ENCODE measurements around the gene ARHGAP8. TPM values are rescaled to one million over a fixed set of nuclear protein-coding genes. Genes with fewer than 3 reads are reported as not detected.

The ARHGAP8 gene
- total and polyA plus RNA-seq, 10 of the 15 experiments (the other 5 are each of a cell fraction or from before 2014, with no cell fraction given) = 0.33 TPM; not detected in 9

DNA sequence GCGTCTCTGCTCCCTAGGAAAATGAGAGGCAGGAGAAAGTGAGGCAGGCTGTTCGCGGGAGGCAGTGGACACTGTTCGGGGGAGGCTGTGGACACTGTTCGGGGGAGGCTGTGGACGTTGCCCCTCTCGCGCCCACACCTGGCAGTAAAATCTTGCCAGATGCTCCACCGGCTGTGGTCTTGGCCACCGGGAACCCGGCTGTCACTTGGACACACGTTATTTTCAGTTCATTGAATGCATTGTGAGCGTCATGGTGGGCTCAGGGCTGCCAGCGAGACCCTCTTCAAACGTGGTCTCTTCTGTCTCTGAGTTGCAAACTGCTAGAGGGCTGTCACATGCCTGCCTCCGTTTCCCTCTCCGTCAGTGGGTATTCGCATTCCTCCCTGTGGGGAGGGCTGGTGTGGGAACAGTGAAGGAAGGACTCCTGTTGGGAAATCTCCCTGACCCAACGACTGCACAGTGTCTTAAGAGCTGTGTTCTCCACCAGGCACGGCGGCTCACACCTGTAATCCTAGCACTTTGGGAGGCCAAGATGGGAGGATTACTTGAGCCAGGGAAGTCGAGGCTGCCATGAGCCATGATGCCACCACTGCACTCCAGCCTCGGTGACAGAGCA lies 49.0 kb upstream of the ARHGAP8 start:
- intact Hi-C loops (cut with micrococcal nuclease; ENCODE audit: unreplicated experiment) (no loop called here), in situ Hi-C loops (cut with MboI) (no loop called here)
- ChIA-PET CTCF (interaction anchor here (1.3 to 2.7 kb wide), 2 partner anchors 19 to 30 kb away, joined by 3 to 13 read pairs; no protein-coding TSS in a partner anchor), POLR2A (no interaction called here), RAD21 (ENCODE audit: unreplicated experiment) (no interaction called here), SMC1A (ENCODE audit: uncharacterized antibody, unreplicated experiment) (interaction anchor here (0.6 to 1.8 kb wide), 3 partner anchors 9 to 514 kb away, joined by 3 read pairs; no protein-coding TSS in a partner anchor)
- Histone ChIP-seq H3K9me3 (replicated peaks; ENCODE audit: control insufficient read depth, insufficient read depth, low read length) (no peaks in the 10 kb centered on the region; the same call in 2 of the 3 replicates), H3K27ac (ENCODE audit: control insufficient read depth, insufficient read depth) (no peak overlapping the region), H4K20me1 (ENCODE audit: control insufficient read depth, insufficient read depth) (no peaks in the 10 kb centered on the region), H3K27me3 (replicated peaks in 1 of 2; ENCODE audit: control insufficient read depth in 2 of 2, insufficient read depth in 2 of 2, low read length in 1 of 2) (peaks cover 0 to 8% of the 10 kb centered on the region in 2 experiments; a peak in 1 of 4 replicates), H3K36me3 (ENCODE audit: control insufficient read depth in 2 of 2, insufficient read depth in 2 of 2, low read length in 1 of 2) (no peaks in the 10 kb centered on the region), H3K9ac (ENCODE audit: control insufficient read depth, insufficient read depth, low read length) (no peak overlapping the region), H2AFZ (ENCODE audit: control insufficient read depth, low read depth, low read length) (no peak overlapping the region), H3K4me2 (ENCODE audit: control insufficient read depth, insufficient read depth) (0 out of 2 replicates have a peak overlapping the region, but pooled peaks have one; percentile 74), H3K4me1 (ENCODE audit: control insufficient read depth, insufficient read depth, low read length) (no peaks in the 10 kb centered on the region; the same call in none of the 2 replicates), H3K79me2 (ENCODE audit: control insufficient read depth, insufficient read depth, low read length) (no peaks in the 10 kb centered on the region), H3K4me3 (no peak overlapping the region)
- WGBS (ENCODE audit: insufficient coverage, insufficient replicate concordance, low lambda C conversion rate, missing lambda C conversion rate) = 84% methylated on average over 22 of the region's 23 CpGs
- ATAC-seq = no peak
- TF ChIP-seq CBX5 (IDR thresholded peaks at IDR 0.05; ENCODE audit: low read depth) = no peak
- TF ChIP-seq IKZF1 (conservative IDR thresholded peaks at IDR 0.05) = no peak
- no peak for TF ChIP-seq CREB1 (IDR thresholded peaks at IDR 0.05; ENCODE audit: low read depth)
- TF ChIP-seq POLR2A (IDR thresholded peaks at IDR 0.05; ENCODE audit: low read depth, low read length) = no peak
- no peak for TF ChIP-seq NFIC (IDR thresholded peaks at IDR 0.05; ENCODE audit: low read depth, low read length)
- no peak for FAIRE-seq
- no TSS peak for BruUV-seq (replicated peaks)
- DNase-seq (ENCODE audit: low read depth, low spot score) = no peak

GRCh38 chr22:44704159-44705021 lies 48.0 kb upstream of the ARHGAP8 start:
- no peaks in the 10 kb centered on the region; the same call in none of the 2 replicates for H3K4me1 ChIP-seq (ENCODE audit: control insufficient read depth, insufficient read depth, low read length)
- 71% methylated on average over 15 of the region's 16 CpGs for WGBS (ENCODE audit: insufficient coverage, insufficient replicate concordance, low lambda C conversion rate, missing lambda C conversion rate)
- no peak for TF ChIP-seq NBN (IDR thresholded peaks at IDR 0.05)
- TF ChIP-seq CHD1 (IDR thresholded peaks at IDR 0.05; ENCODE audit: low read depth, low read length) = no peak
- no peak for TF ChIP-seq E2F4 (IDR thresholded peaks at IDR 0.05; ENCODE audit: low read depth, low read length)
- TF ChIP-seq ZNF384 (IDR thresholded peaks at IDR 0.05; ENCODE audit: borderline replicate concordance, low read depth, low read length) = no peak
- no peak for TF ChIP-seq CHD2 (IDR thresholded peaks at IDR 0.05; ENCODE audit: borderline replicate concordance, low read depth, low read length)

More at GRCh38 chr22:44704159-44705021, 48.0 kb upstream of the ARHGAP8 start:
- Histone ChIP-seq H3K9ac (ENCODE audit: control insufficient read depth, insufficient read depth, low read length) (no peak overlapping the region), H4K20me1 (ENCODE audit: control insufficient read depth, insufficient read depth) (no peaks in the 10 kb centered on the region), H3K4me2 (ENCODE audit: control insufficient read depth, insufficient read depth) (no peak overlapping the region), H3K27ac (ENCODE audit: control insufficient read depth, insufficient read depth) (no peak overlapping the region), H3K27me3 (replicated peaks in 1 of 2; ENCODE audit: control insufficient read depth in 2 of 2, insufficient read depth in 2 of 2, low read length in 1 of 2) (peaks cover 0 to 8% of the 10 kb centered on the region in 2 experiments; a peak in 1 of 4 replicates), H3K79me2 (ENCODE audit: control insufficient read depth, insufficient read depth, low read length) (no peaks in the 10 kb centered on the region), H2AFZ (ENCODE audit: control insufficient read depth, low read depth, low read length) (no peak overlapping the region), H3K9me3 (replicated peaks; ENCODE audit: control insufficient read depth, insufficient read depth, low read length) (no peaks in the 10 kb centered on the region; the same call in 2 of the 3 replicates), H3K36me3 (ENCODE audit: control insufficient read depth in 2 of 2, insufficient read depth in 2 of 2, low read length in 1 of 2) (no peaks in the 10 kb centered on the region), H3K4me3 (no peak overlapping the region)
- ChIA-PET POLR2A (no interaction called here), RAD21 (ENCODE audit: unreplicated experiment) (interaction anchor here (1.5 kb wide), 1 partner anchor 19 kb away, joined by 4 read pairs; no protein-coding TSS in a partner anchor), SMC1A (ENCODE audit: uncharacterized antibody, unreplicated experiment) (interaction anchor here (0.8 to 1.8 kb wide), 5 partner anchors 8 to 23 kb away, joined by 3 read pairs; no protein-coding TSS in a partner anchor), CTCF (interaction anchor here (1.6 to 2.7 kb wide), 2 partner anchors 19 to 20 kb away, joined by 6 to 13 read pairs; no protein-coding TSS in a partner anchor)
- FAIRE-seq (no peak), ATAC-seq (no peak), DNase-seq (ENCODE audit: low read depth, low spot score) (no peak)
- BruUV-seq (replicated peaks) = TSS peak; percentile 56
- in situ Hi-C loops (cut with MboI) (no loop called here), intact Hi-C loops (cut with micrococcal nuclease; ENCODE audit: unreplicated experiment) (no loop called here)

Measured in GM12878 (cell line).